PC-9 (cell line): ENCODE data around the gene KATNAL1. TPM values are rescaled to one million over a fixed set of nuclear protein-coding genes. Genes with fewer than 3 reads are reported as not detected.

Source experiments
- BruUV-seq: library from RNA; stranded (reverse); fragments of 400-500 nt; replicated peaks from 2 replicates; lab custom pipeline; 2021; lab: Mats Ljungman, UMichigan
- CTCF ChIA-PET: fragments of 300-600 bp; sonication (Branson Sonifier 250); formaldehyde crosslinking; loops from one replicate; lab custom pipeline; 2022; ENCODE audit warnings: antibody characterized with exemption; lab: Charles Lee
- POLR2A ChIA-PET: fragments of 300-600 bp; sonication (Branson Sonifier 250); formaldehyde crosslinking; loops from one replicate; lab custom pipeline; 2022; ENCODE audit warnings: antibody characterized with exemption; ENCODE audit not compliant: unreplicated experiment; lab: Charles Lee
- DNase-seq, 2 experiments: peaks; one replicate each; pipeline versions ENCODE4 v3.0.0 to v3.0.0-alpha.2; 2015 to 2022; ENCODE audit warnings: mixed read lengths in 1 of 2
- H2AFZ ChIP-seq: fragments of 200-600 bp; sonication (generic); 2 replicates; pipeline ENCODE4 v1.8.1; 2017; ENCODE audit warnings: antibody characterized with exemption
- H3F3A ChIP-seq: fragments of 200-600 bp; sonication (generic); 2 replicates; pipeline ENCODE4 v1.8.1; 2017; ENCODE audit warnings: antibody characterized with exemption, mild to moderate bottlenecking, low read depth; ENCODE audit not compliant: insufficient read depth
- H3K27ac ChIP-seq: fragments of 200-600 bp; sonication (generic); 2 replicates; pipeline ENCODE4 v1.6.1; 2016; ENCODE audit warnings: mixed run types
- H3K27me3 ChIP-seq: fragments of 200-600 bp; sonication (generic); 2 replicates; pipeline ENCODE4 v1.6.1; 2016; ENCODE audit warnings: low read depth, mixed run types; ENCODE audit not compliant: insufficient read depth
- H3K36me3 ChIP-seq: fragments of 200-600 bp; sonication (generic); 2 replicates; pipeline ENCODE4 v1.6.1; 2016; ENCODE audit warnings: low read depth, mixed run types
- H3K4me1 ChIP-seq: fragments of 200-600 bp; sonication (generic); replicated peaks from 2 replicates; pipeline ENCODE4 v1.6.1; 2016; ENCODE audit warnings: mixed run types; ENCODE audit not compliant: insufficient read depth
- H3K4me2 ChIP-seq: fragments of 200-600 bp; sonication (generic); 2 replicates; pipeline ENCODE4 v1.6.1; 2017; ENCODE audit warnings: mixed run types
- H3K4me3 ChIP-seq: fragments of 200-600 bp; sonication (generic); 2 replicates; pipeline ENCODE4 v1.6.1; 2016; ENCODE audit warnings: mixed run types
- H3K79me2 ChIP-seq: fragments of 200-600 bp; sonication (generic); 2 replicates; pipeline ENCODE4 v1.6.1; 2017; ENCODE audit warnings: low read depth, mixed run types
- H3K9me2 ChIP-seq: fragments of 200-600 bp; sonication (generic); 2 replicates; pipeline ENCODE4 v1.8.1; 2017; ENCODE audit warnings: mild to moderate bottlenecking; ENCODE audit not compliant: insufficient read depth
- H3K9me3 ChIP-seq: fragments of 200-600 bp; sonication (generic); 2 replicates; pipeline ENCODE4 v1.8.1; 2016; ENCODE audit warnings: low read depth; ENCODE audit not compliant: insufficient read depth
- H4K20me1 ChIP-seq: fragments of 200-600 bp; sonication (generic); 2 replicates; pipeline ENCODE4 v1.8.1; 2017; ENCODE audit not compliant: insufficient read depth
- CTCF ChIP-seq: fragments of 200-600 bp; sonication (generic); conservative IDR thresholded peaks from 2 replicates; pipeline ENCODE4 v1.6.1; 2017; ENCODE audit warnings: mixed run types, antibody characterized with exemption, mild to moderate bottlenecking, moderate library complexity
- EZH2 ChIP-seq: fragments of 200-600 bp; sonication (generic); IDR thresholded peaks from 2 replicates; pipeline ENCODE4 v1.8.0; 2017; ENCODE audit warnings: antibody characterized with exemption, low read depth
- intact Hi-C: fragments of 100-400 bp; cut with micrococcal nuclease; formaldehyde crosslinking; loops from one replicate; pipeline ENCODE4 v1.10.0; 2022; ENCODE audit not compliant: unreplicated experiment
- total RNA-seq: library from RNA; stranded (reverse); gene quantifications from 2 replicates; pipeline ENCODE4 v1.2.3, GENCODE V29; 2021

Gene KATNAL1
- total RNA-seq, 1 experiment from 2014 or later, result 11.8 TPM

- H3K79me2 ChIP-seq, result no peaks in the 10 kb centered on the region
- H3K36me3 ChIP-seq, result no peaks in the 10 kb centered on the region
- H3K27ac ChIP-seq, result no peak overlapping the region
- H3K4me3 ChIP-seq, result no peak overlapping the region
- H4K20me1 ChIP-seq, result no peaks in the 10 kb centered on the region
- ChIA-PET POLR2A (no interaction called here), CTCF (no interaction called here)
- H3K27me3 ChIP-seq, result no peaks in the 10 kb centered on the region
- peaks cover 27% of the 10 kb centered on the region; the same call in 1 of the 2 replicates for H3F3A ChIP-seq
- H3K4me2 ChIP-seq, result no peak overlapping the region
- H3K4me1 ChIP-seq, result peaks cover 42% of the 10 kb centered on the region
- TF ChIP-seq EZH2 (no peak), CTCF (no peak)
- H3K9me2 ChIP-seq, result no peaks in the 10 kb centered on the region
- intact Hi-C loops, result no loop called here
- H2AFZ ChIP-seq, result no peak overlapping the region
- H3K9me3 ChIP-seq, result no peaks in the 10 kb centered on the region
- BruUV-seq, result no TSS peak
- no peak for DNase-seq
Measured at GRCh38 chr13:30337061-30337610, 29.8 kb upstream of the KATNAL1 start.

GRCh38 chr13:30334663-30335386 lies 27.5 kb upstream of the KATNAL1 start:
- intact Hi-C loops, result no loop called here
- Histone ChIP-seq H2AFZ (no peak overlapping the region), H3K27me3 (no peaks in the 10 kb centered on the region), H3K36me3 (no peaks in the 10 kb centered on the region), H3K9me3 (no peaks in the 10 kb centered on the region), H3K79me2 (no peaks in the 10 kb centered on the region), H3F3A (peaks cover 17% of the 10 kb centered on the region; the same call in 1 of the 2 replicates), H3K9me2 (no peaks in the 10 kb centered on the region), H3K27ac (no peak overlapping the region), H3K4me2 (no peak overlapping the region), H3K4me3 (no peak overlapping the region), H4K20me1 (no peaks in the 10 kb centered on the region), H3K4me1 (peaks cover 22% of the 10 kb centered on the region)
- ChIA-PET POLR2A (no interaction called here), CTCF (no interaction called here)
- no peak for TF ChIP-seq EZH2
- TF ChIP-seq CTCF, result peak; percentile 60
- DNase-seq, result no peak
- no TSS peak for BruUV-seq

- ChIA-PET POLR2A (interaction anchor here (0.6 kb wide), 1 partner anchor 13 kb away, joined by 4 read pairs; no protein-coding TSS in a partner anchor), CTCF (no interaction called here)
- intact Hi-C loops, result no loop called here
- Histone ChIP-seq H2AFZ (no peak overlapping the region), H3K9me3 (no peaks in the 10 kb centered on the region), H3K4me1 (peaks cover 17% of the 10 kb centered on the region), H3K36me3 (no peaks in the 10 kb centered on the region), H4K20me1 (no peaks in the 10 kb centered on the region), H3K4me2 (no peak overlapping the region), H3K79me2 (no peaks in the 10 kb centered on the region), H3F3A (peaks cover 14% of the 10 kb centered on the region; the same call in 1 of the 2 replicates), H3K27me3 (no peaks in the 10 kb centered on the region), H3K27ac (no peak overlapping the region), H3K4me3 (no peak overlapping the region), H3K9me2 (no peaks in the 10 kb centered on the region)
- no peak for TF ChIP-seq CTCF
- no peak for DNase-seq
- BruUV-seq, result no TSS peak
Measured at GRCh38 chr13:30333616-30334015, 26.3 kb upstream of the KATNAL1 start.
